Liver (tissue), 9 donors: Measurements from ENCODE around the gene AGBL4. TPM values are rescaled to one million over a fixed set of nuclear protein-coding genes. Genes with fewer than 3 reads are reported as not detected.

ENCODE experiments used
- DNase-seq: peaks from one replicate; pipeline ENCODE4 v3.0.0-alpha.2; 2017; ENCODE audit warnings: low spot score
- H3K27ac ChIP-seq, 2 donors: one replicate each; pipeline ENCODE4 v1.7.0; 2013; ENCODE audit warnings: inconsistent platforms in 2 of 2, low read length in 2 of 2, control low read depth in 1 of 2, low read depth in 1 of 2, mild to moderate bottlenecking in 1 of 2
- H3K27me3 ChIP-seq, 4 donors: one replicate each; pipeline versions ENCODE4 v1.6.1 to v1.7.0; 2013; ENCODE audit warnings: low read length in 3 of 4, inconsistent platforms in 1 of 4, mild to moderate bottlenecking in 1 of 4, moderate library complexity in 1 of 4; ENCODE audit not compliant: control insufficient read depth in 4 of 4, insufficient read depth in 4 of 4
- H3K36me3 ChIP-seq, 4 donors: one replicate each; pipeline versions ENCODE4 v1.6.1 to v1.7.0; 2013; ENCODE audit warnings: low read length in 3 of 4, mild to moderate bottlenecking in 3 of 4, low read depth in 1 of 4, moderate library complexity in 1 of 4; ENCODE audit not compliant: control insufficient read depth in 4 of 4, insufficient read depth in 3 of 4
- H3K4me1 ChIP-seq, 4 donors: one replicate each; pipeline versions ENCODE4 v1.6.1 to v1.7.0; 2013; ENCODE audit warnings: low read length in 3 of 4, mild to moderate bottlenecking in 3 of 4, moderate library complexity in 1 of 4; ENCODE audit not compliant: control insufficient read depth in 4 of 4, insufficient read depth in 4 of 4
- H3K4me3 ChIP-seq, 3 donors: one replicate each; pipeline versions ENCODE4 v1.6.1 to v1.7.0; 2013; ENCODE audit warnings: low read length in 3 of 3, control low read depth in 1 of 3, low read depth in 1 of 3, mild to moderate bottlenecking in 1 of 3
- H3K9ac ChIP-seq, 2 donors: one replicate each; pipeline ENCODE4 v1.7.0; 2013; ENCODE audit warnings: low read length in 2 of 2, mild to moderate bottlenecking in 2 of 2, moderate library complexity in 2 of 2, control low read depth in 1 of 2, low read depth in 1 of 2
- H3K9me3 ChIP-seq, 4 donors: one replicate each; pipeline versions ENCODE4 v1.6.1 to v1.7.0; 2013; ENCODE audit warnings: low read length in 3 of 4; ENCODE audit not compliant: control insufficient read depth in 4 of 4
- CTCF ChIP-seq: fragments of 150-350 bp; IDR thresholded peaks from 2 replicates; pipeline ENCODE4 v1.5.1; 2017; ENCODE audit warnings: improper control_type of control experiment, low read depth, low read length; ENCODE audit not compliant: missing input control
- EGR1 ChIP-seq, 2 donors: IDR thresholded peaks; 2 replicates each; pipeline ENCODE4 v1.6.1; 2016 to 2018; ENCODE audit warnings: antibody characterized with exemption in 2 of 2, low read depth in 2 of 2
- FOXA1 ChIP-seq: IDR thresholded peaks from 2 replicates; pipeline ENCODE4 v1.6.1; 2016; ENCODE audit warnings: antibody characterized with exemption
- FOXA2 ChIP-seq: IDR thresholded peaks from 2 replicates; pipeline ENCODE4 v1.6.1; 2016; ENCODE audit warnings: antibody characterized with exemption
- GABPA ChIP-seq, 2 donors: IDR thresholded peaks in 1 of 2; conservative IDR thresholded peaks in 1 of 2; 2 replicates each; pipeline ENCODE4 v1.6.1; 2016; ENCODE audit warnings: antibody characterized with exemption in 2 of 2, mild to moderate bottlenecking in 1 of 2, moderate library complexity in 1 of 2
- HNF4A ChIP-seq, 2 donors: conservative IDR thresholded peaks; 2 replicates each; pipeline ENCODE4 v1.6.1; 2016; ENCODE audit warnings: antibody characterized with exemption in 2 of 2, mild to moderate bottlenecking in 2 of 2
- HNF4G ChIP-seq: IDR thresholded peaks from 2 replicates; pipeline ENCODE4 v1.6.1; 2016; ENCODE audit warnings: antibody characterized with exemption
- NR2F2 ChIP-seq: IDR thresholded peaks from 2 replicates; pipeline ENCODE4 v1.6.1; 2016; ENCODE audit warnings: antibody characterized with exemption
- RAD21 ChIP-seq, 2 donors: IDR thresholded peaks; 2 replicates each; pipeline ENCODE4 v1.6.1; 2016; ENCODE audit warnings: antibody characterized with exemption in 2 of 2, mild to moderate bottlenecking in 2 of 2
- RXRA ChIP-seq, 2 donors: IDR thresholded peaks; 2 replicates each; pipeline ENCODE4 v1.6.1; 2017 to 2018; ENCODE audit warnings: antibody characterized with exemption in 2 of 2, mild to moderate bottlenecking in 1 of 2
- SP1 ChIP-seq: IDR thresholded peaks from 2 replicates; pipeline ENCODE4 v1.6.1; 2018; ENCODE audit warnings: antibody characterized with exemption, mild to moderate bottlenecking
- TAF1 ChIP-seq: conservative IDR thresholded peaks from 2 replicates; pipeline ENCODE4 v1.6.1; 2016; ENCODE audit warnings: antibody characterized with exemption, mild to moderate bottlenecking
- YY1 ChIP-seq: IDR thresholded peaks from 2 replicates; pipeline ENCODE4 v1.6.1; 2016; ENCODE audit warnings: antibody characterized with exemption, mild to moderate bottlenecking
- WGBS: extraction: QIAGEN DNeasy Blood & Tissue Kit; methylation state at CpG from one replicate; pipeline ENCODE4 v1.1.7; 2013; 5-methylcytosine and 5-hydroxymethylcytosine counted together
- polyA plus RNA-seq, 2 donors: library from polyadenylated mRNA; stranded (reverse) in 1 of 2; unstranded in 1 of 2; fragments of 200-250 nt in 1 of 2; fragments of >200 nt in 1 of 2; fragmentation: Nextera tagmentation in 1 of 2; extraction: Ambion mirVana in 1 of 2; gene quantifications; one replicate each; pipeline versions ENCODE4 v1.2.1 to v1.2.3, GENCODE V29; 2013 to 2015
- total RNA-seq, 2 donors: library from RNA; depleted of rRNA; stranded (reverse); fragments of >200 nt; gene quantifications; one replicate each; pipeline ENCODE4 v1.2.3, GENCODE V29; 2014
- TF ChIP-seq, protein P1 (sequence below): IDR thresholded peaks from 2 replicates; pipeline ENCODE4 v1.6.1; 2016; ENCODE audit warnings: antibody characterized with exemption
- TF ChIP-seq, protein P2 (sequence below): IDR thresholded peaks from 2 replicates; pipeline ENCODE4 v1.6.1; 2016; ENCODE audit warnings: antibody characterized with exemption, mild to moderate bottlenecking
- TF ChIP-seq, protein P3 (sequence below): IDR thresholded peaks from 2 replicates; pipeline ENCODE4 v1.6.1; 2016; ENCODE audit warnings: antibody characterized with exemption
- donor health status: healthy.
- donor health status: healthy.
- donor health status: healthy.
- donor health status: healthy.
- donor health status: healthy.

Gene AGBL4
- total and polyA plus RNA-seq, 4 donors: 0.75 to 0.76 TPM; not detected in 2

DNA sequence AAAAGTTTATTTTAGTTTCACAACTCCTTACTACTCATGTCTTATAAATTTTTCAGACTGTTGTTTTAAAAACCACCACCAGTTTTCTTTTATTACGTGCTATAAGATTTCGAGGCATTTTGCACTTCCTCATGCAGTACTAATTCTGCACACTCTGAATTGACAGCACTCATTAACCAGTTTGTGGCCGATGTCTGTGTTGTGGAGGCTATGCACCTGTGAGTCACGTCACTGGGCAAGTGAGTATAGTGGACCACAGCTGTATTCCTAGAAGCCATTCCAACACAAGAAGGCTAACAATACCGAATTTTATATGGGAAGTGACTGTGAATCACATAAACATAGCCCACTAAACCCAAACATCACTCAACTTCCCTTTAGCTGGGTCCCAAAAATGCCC lies 1530.7 kb downstream of the AGBL4 start:
- no peak for TF ChIP-seq FOXA1
- TF ChIP-seq, protein P1, sequence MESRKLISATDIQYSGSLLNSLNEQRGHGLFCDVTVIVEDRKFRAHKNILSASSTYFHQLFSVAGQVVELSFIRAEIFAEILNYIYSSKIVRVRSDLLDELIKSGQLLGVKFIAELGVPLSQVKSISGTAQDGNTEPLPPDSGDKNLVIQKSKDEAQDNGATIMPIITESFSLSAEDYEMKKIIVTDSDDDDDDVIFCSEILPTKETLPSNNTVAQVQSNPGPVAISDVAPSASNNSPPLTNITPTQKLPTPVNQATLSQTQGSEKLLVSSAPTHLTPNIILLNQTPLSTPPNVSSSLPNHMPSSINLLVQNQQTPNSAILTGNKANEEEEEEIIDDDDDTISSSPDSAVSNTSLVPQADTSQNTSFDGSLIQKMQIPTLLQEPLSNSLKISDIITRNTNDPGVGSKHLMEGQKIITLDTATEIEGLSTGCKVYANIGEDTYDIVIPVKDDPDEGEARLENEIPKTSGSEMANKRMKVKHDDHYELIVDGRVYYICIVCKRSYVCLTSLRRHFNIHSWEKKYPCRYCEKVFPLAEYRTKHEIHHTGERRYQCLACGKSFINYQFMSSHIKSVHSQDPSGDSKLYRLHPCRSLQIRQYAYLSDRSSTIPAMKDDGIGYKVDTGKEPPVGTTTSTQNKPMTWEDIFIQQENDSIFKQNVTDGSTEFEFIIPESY: no peak
- TF ChIP-seq CTCF: no peak
- TF ChIP-seq TAF1: no peak
- TF ChIP-seq, protein P2, sequence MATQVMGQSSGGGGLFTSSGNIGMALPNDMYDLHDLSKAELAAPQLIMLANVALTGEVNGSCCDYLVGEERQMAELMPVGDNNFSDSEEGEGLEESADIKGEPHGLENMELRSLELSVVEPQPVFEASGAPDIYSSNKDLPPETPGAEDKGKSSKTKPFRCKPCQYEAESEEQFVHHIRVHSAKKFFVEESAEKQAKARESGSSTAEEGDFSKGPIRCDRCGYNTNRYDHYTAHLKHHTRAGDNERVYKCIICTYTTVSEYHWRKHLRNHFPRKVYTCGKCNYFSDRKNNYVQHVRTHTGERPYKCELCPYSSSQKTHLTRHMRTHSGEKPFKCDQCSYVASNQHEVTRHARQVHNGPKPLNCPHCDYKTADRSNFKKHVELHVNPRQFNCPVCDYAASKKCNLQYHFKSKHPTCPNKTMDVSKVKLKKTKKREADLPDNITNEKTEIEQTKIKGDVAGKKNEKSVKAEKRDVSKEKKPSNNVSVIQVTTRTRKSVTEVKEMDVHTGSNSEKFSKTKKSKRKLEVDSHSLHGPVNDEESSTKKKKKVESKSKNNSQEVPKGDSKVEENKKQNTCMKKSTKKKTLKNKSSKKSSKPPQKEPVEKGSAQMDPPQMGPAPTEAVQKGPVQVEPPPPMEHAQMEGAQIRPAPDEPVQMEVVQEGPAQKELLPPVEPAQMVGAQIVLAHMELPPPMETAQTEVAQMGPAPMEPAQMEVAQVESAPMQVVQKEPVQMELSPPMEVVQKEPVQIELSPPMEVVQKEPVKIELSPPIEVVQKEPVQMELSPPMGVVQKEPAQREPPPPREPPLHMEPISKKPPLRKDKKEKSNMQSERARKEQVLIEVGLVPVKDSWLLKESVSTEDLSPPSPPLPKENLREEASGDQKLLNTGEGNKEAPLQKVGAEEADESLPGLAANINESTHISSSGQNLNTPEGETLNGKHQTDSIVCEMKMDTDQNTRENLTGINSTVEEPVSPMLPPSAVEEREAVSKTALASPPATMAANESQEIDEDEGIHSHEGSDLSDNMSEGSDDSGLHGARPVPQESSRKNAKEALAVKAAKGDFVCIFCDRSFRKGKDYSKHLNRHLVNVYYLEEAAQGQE: no peak
- TF ChIP-seq EGR1 (IDR thresholded peaks at IDR 0.05; ENCODE audit: low read depth in 2 of 2): no peak
- TF ChIP-seq SP1: no peak
- TF ChIP-seq, protein P3, sequence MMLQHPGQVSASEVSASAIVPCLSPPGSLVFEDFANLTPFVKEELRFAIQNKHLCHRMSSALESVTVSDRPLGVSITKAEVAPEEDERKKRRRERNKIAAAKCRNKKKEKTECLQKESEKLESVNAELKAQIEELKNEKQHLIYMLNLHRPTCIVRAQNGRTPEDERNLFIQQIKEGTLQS: no peak
- no peak for TF ChIP-seq GABPA (IDR thresholded peaks at IDR 0.05 in 1 of 2, conservative IDR thresholded peaks at IDR 0.05 in 1 of 2)
- TF ChIP-seq HNF4A (conservative IDR thresholded peaks at IDR 0.05): no peak
- no peak for TF ChIP-seq RXRA (IDR thresholded peaks at IDR 0.05)
- no peak for TF ChIP-seq RAD21 (IDR thresholded peaks at IDR 0.05)
- TF ChIP-seq YY1: no peak
- TF ChIP-seq FOXA2: no peak
- H3K27me3 ChIP-seq: no peaks in the 10 kb centered on the region
- 70% methylated on average over 5 of the region's 5 CpGs for WGBS
- H3K4me3 ChIP-seq: no peak overlapping the region
- no peak for DNase-seq
- H3K4me1 ChIP-seq: peaks cover 0 to 3% (median 0%) of the 10 kb centered on the region in 4 donors
- H3K9ac ChIP-seq: no peak overlapping the region
- no peaks in the 10 kb centered on the region for H3K36me3 ChIP-seq
- H3K27ac ChIP-seq: no peak overlapping the region
- H3K9me3 ChIP-seq: no peaks in the 10 kb centered on the region

- Histone ChIP-seq H3K9me3 (no peaks in the 10 kb centered on the region), H3K36me3 (no peaks in the 10 kb centered on the region), H3K4me3 (no peak overlapping the region), H3K4me1 (peaks cover 0 to 3% (median 0%) of the 10 kb centered on the region in 4 donors), H3K27ac (no peak overlapping the region), H3K9ac (no peak overlapping the region), H3K27me3 (no peaks in the 10 kb centered on the region)
- TF ChIP-seq HNF4G (no peak), NR2F2 (peak; percentile 78)
- no peak for DNase-seq
These were observed 1531.4 kb downstream of the AGBL4 start for GRCh38 chr1:48492392-48492791.
